ENCODE measurements around the gene UPK1B. TPM values are rescaled to one million over a fixed set of nuclear protein-coding genes. Genes with fewer than 3 reads are reported as not detected.

The UPK1B gene
- total RNA-seq, 1 experiment from 2014 or later = 0.42 TPM

- H3K4me1 Mint-ChIP-seq = peaks cover 13% of the 10 kb centered on the region
- ChIA-PET CTCF (interaction anchor here (0.7 kb wide), 1 partner anchor 12 kb away, joined by 3 read pairs; no protein-coding TSS in a partner anchor), POLR2A (interaction anchor here (0.6 kb wide), 1 partner anchor 158 kb away, joined by 5 read pairs; no protein-coding TSS in a partner anchor)
- no peak overlapping the region for H3K27ac Mint-ChIP-seq
- H3K36me3 Mint-ChIP-seq = peaks cover 22% of the 10 kb centered on the region
- peaks cover 23% of the 10 kb centered on the region for H3K9me3 Mint-ChIP-seq
- DNase-seq (ENCODE audit: low spot score) (no peak), ATAC-seq (no peak)
- no peak for TF ChIP-seq ZNF121 (CRISPR knock-in tag; IDR thresholded peaks at IDR 0.05)
- no peak overlapping the region for H3K4me3 Mint-ChIP-seq
- no peaks in the 10 kb centered on the region for H3K27me3 Mint-ChIP-seq (ENCODE audit: low read depth)
These were observed 70.3 kb downstream of the UPK1B start for GRCh38 chr3:119243712-119244111.

- Mint-ChIP-seq H3K36me3 (peaks cover 37% of the 10 kb centered on the region), H3K27ac (no peak overlapping the region), H3K4me3 (no peak overlapping the region), H3K4me1 (peaks cover 6% of the 10 kb centered on the region; the same call in 1 of the 2 replicates), H3K27me3 (ENCODE audit: low read depth) (no peaks in the 10 kb centered on the region), H3K9me3 (peaks cover 43% of the 10 kb centered on the region)
- TF ChIP-seq ZNF317 (CRISPR knock-in tag; IDR thresholded peaks at IDR 0.05; ENCODE audit: borderline replicate concordance, low read depth) = no peak
- no peak for TF ChIP-seq PRDM15 (CRISPR knock-in tag; IDR thresholded peaks at IDR 0.05)
- TF ChIP-seq NFE2L1 (CRISPR knock-in tag; IDR thresholded peaks at IDR 0.05) = no peak
- no peak for TF ChIP-seq RORB (CRISPR knock-in tag; IDR thresholded peaks at IDR 0.05)
- no peak for TF ChIP-seq MAX (CRISPR knock-in tag; IDR thresholded peaks at IDR 0.05)
- TF ChIP-seq ZNF532 (CRISPR knock-in tag; IDR thresholded peaks at IDR 0.05; ENCODE audit: borderline replicate concordance) = no peak
- TF ChIP-seq GABPB1 (CRISPR knock-in tag; IDR thresholded peaks at IDR 0.05) = no peak
- TF ChIP-seq NR1H2 (CRISPR knock-in tag; IDR thresholded peaks at IDR 0.05) = no peak
- TF ChIP-seq CREB1 (CRISPR knock-in tag; IDR thresholded peaks at IDR 0.05) = no peak
- TF ChIP-seq ARID4B (CRISPR knock-in tag; IDR thresholded peaks at IDR 0.05; ENCODE audit: borderline replicate concordance) = no peak
- TF ChIP-seq CDX4 (CRISPR knock-in tag; IDR thresholded peaks at IDR 0.05; ENCODE audit: borderline replicate concordance) = no peak
- no peak for TF ChIP-seq ZSCAN18 (CRISPR knock-in tag; IDR thresholded peaks at IDR 0.05)
- no peak for TF ChIP-seq TP53 (CRISPR knock-in tag; IDR thresholded peaks at IDR 0.05)
- CTCF ChIA-PET = no interaction called here
- ATAC-seq (no peak), DNase-seq (ENCODE audit: low spot score) (no peak)
- POLR2A ChIA-PET = interaction anchor here (0.6 kb wide), 1 partner anchor 55 kb away, joined by 3 read pairs; no protein-coding TSS in a partner anchor
These were observed 72.4 kb downstream of the UPK1B start for GRCh38 chr3:119245778-119246177.

Data from WTC11 (cell line).